SH-SY5Y (cell line): ENCODE results near the gene ARMC9.

Source experiments
- GATA2 ChIP-seq: IDR thresholded peaks from 2 replicates; pipeline ENCODE4 v1.6.1; 2011; ENCODE audit warnings: mild to moderate bottlenecking, low read depth, low read length
- GATA3 ChIP-seq: IDR thresholded peaks from 2 replicates; pipeline ENCODE4 v1.6.1; 2011; ENCODE audit warnings: low read depth, mild to moderate bottlenecking, low read length, moderate library complexity

Gene ARMC9

GRCh38 chr2:231260442-231261208 is 62.2 kb downstream of the ARMC9 start:
- no peak for TF ChIP-seq GATA2
- no peak for TF ChIP-seq GATA3

- TF ChIP-seq GATA2 (no peak), GATA3 (no peak)
Measured at GRCh38 chr2:231263118-231263831, 64.8 kb downstream of the ARMC9 start.

- no peak for TF ChIP-seq GATA2
- no peak for TF ChIP-seq GATA3
Measured at GRCh38 chr2:231270221-231271114, 72.0 kb downstream of the ARMC9 start.

- TF ChIP-seq GATA2 = no peak
- TF ChIP-seq GATA3 = no peak
Measured at GRCh38 chr2:231272991-231273390, 74.6 kb downstream of the ARMC9 start.

GRCh38 chr2:231276987-231277386 is 78.6 kb downstream of the ARMC9 start:
- TF ChIP-seq GATA3 = no peak
- TF ChIP-seq GATA2 = no peak

- TF ChIP-seq GATA2 (no peak), GATA3 (no peak)
Measured at GRCh38 chr2:231277962-231278361, 79.5 kb downstream of the ARMC9 start.

- TF ChIP-seq GATA2 = no peak
- TF ChIP-seq GATA3 = no peak
Measured at GRCh38 chr2:231278868-231279267, 80.4 kb downstream of the ARMC9 start.

- TF ChIP-seq GATA3 (no peak), GATA2 (no peak)
Measured at GRCh38 chr2:231280846-231281245, 82.4 kb downstream of the ARMC9 start.

- no peak for TF ChIP-seq GATA3
- TF ChIP-seq GATA2 = no peak
Measured at GRCh38 chr2:231284296-231284695, 85.9 kb downstream of the ARMC9 start.

- no peak for TF ChIP-seq GATA2
- no peak for TF ChIP-seq GATA3
Measured at GRCh38 chr2:231286964-231287363, 88.5 kb downstream of the ARMC9 start.

GRCh38 chr2:231287696-231288095 is 89.3 kb downstream of the ARMC9 start:
- no peak for TF ChIP-seq GATA3
- no peak for TF ChIP-seq GATA2

GRCh38 chr2:231288590-231288989 is 90.2 kb downstream of the ARMC9 start:
- TF ChIP-seq GATA3 = no peak
- TF ChIP-seq GATA2 = no peak

GRCh38 chr2:231290321-231291015 is 92.0 kb downstream of the ARMC9 start:
- TF ChIP-seq GATA3 = no peak
- no peak for TF ChIP-seq GATA2

GRCh38 chr2:231292472-231293134 is 94.2 kb downstream of the ARMC9 start:
- TF ChIP-seq GATA2 = no peak
- no peak for TF ChIP-seq GATA3
